ENCODE measurements around the gene C22orf42. TPM values are rescaled to one million over a fixed set of nuclear protein-coding genes. Genes with fewer than 3 reads are reported as not detected.
"Not testable (repeated sequence)": the region's sequence is repeated elsewhere in the genome, so short reads cannot be mapped to it uniquely, and the experiment has no call there.

The C22orf42 gene
- total RNA-seq, 2 experiments from 2014 or later: not detected

DNA sequence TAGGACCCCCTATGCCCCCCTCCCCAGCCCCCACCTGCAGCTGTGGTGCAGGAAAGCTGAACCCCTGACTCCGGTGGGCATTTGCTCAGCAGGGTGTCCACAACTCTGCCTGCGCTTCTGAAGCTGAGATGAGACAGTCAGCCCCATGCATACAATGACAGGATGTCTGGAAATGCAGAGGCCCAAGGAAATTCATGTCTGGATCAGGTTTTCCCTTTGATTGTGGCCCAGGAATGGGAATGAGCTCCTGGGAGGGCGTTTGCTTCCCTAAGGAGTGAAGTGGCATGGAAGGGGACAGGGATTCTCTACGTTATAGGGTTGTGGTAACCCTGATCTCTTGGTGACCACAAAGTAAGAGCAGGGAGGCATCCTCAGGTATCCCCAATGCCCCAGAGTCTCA is 22.2 kb downstream of the C22orf42 start:
- POLR2A ChIA-PET; H3K4me3 Mint-ChIP-seq; H3K36me3 ChIP-seq (ENCODE audit: insufficient read depth, low read length); DNase-seq; H3K27me3 ChIP-seq (ENCODE audit: control insufficient read depth in 1 of 2, insufficient read depth in 2 of 2, low read length in 2 of 2); H3K9me3 Mint-ChIP-seq; H3K4me3 ChIP-seq (ENCODE audit: low read length); H3K27me3 Mint-ChIP-seq; ATAC-seq (ENCODE audit: poor library complexity); H3K36me3 Mint-ChIP-seq (ENCODE audit: low read depth); CTCF ChIA-PET; H3K9me3 ChIP-seq (ENCODE audit: control insufficient read depth in 1 of 2, insufficient read depth in 1 of 2, low read length in 2 of 2): not testable (repeated sequence)
- Mint-ChIP-seq H3K4me1 (ENCODE audit: low read depth) (peaks cover 17% of the 10 kb centered on the region), H3K27ac (peak overlapping the region; percentile 78)
- H3K27ac ChIP-seq (ENCODE audit: low read depth in 1 of 2, low read length in 2 of 2): peak overlapping the region in 1 of 2 donors; percentile 67
- H3K4me1 ChIP-seq (ENCODE audit: insufficient read depth, low read length): peaks cover 31% of the 10 kb centered on the region
- intact Hi-C loops (cut with DNase I, micrococcal nuclease): loop anchor here in 1 of 2 experiments (2.0 kb wide), 2 partner anchors 274 to 336 kb away; no protein-coding TSS in a partner anchor

DNA sequence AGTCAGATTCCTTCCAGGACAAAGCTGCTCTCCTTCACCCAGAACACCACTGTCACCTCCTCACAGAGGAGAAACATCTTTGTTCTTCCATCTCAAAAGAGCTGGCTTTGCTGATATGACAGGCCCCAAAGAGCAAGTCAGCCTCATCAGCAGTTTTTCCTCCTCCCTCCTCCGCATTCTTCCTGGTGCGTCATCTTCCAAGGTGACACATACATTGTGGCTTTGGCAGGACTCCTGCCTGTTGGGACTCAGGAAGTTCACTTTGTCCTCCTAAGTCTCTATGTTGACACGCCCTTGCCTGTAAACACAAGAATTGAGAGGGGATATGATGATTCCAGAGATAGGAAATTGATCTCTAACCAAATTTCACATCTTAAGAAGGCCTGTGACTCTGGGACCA is 23.1 kb downstream of the C22orf42 start:
- H3K27ac ChIP-seq (ENCODE audit: low read depth in 1 of 2, low read length in 2 of 2); ATAC-seq (ENCODE audit: poor library complexity); H3K27me3 ChIP-seq (ENCODE audit: control insufficient read depth in 1 of 2, insufficient read depth in 2 of 2, low read length in 2 of 2); H3K4me3 ChIP-seq (ENCODE audit: low read length); CTCF ChIA-PET; H3K36me3 Mint-ChIP-seq (ENCODE audit: low read depth); DNase-seq; H3K9me3 ChIP-seq (ENCODE audit: control insufficient read depth in 1 of 2, insufficient read depth in 1 of 2, low read length in 2 of 2); H3K27ac Mint-ChIP-seq; POLR2A ChIA-PET; H3K36me3 ChIP-seq (ENCODE audit: insufficient read depth, low read length); H3K27me3 Mint-ChIP-seq; H3K4me3 Mint-ChIP-seq; H3K9me3 Mint-ChIP-seq: not testable (repeated sequence)
- peaks cover 14% of the 10 kb centered on the region for H3K4me1 Mint-ChIP-seq (ENCODE audit: low read depth)
- intact Hi-C loops (cut with DNase I, micrococcal nuclease): loop anchor here in 1 of 2 experiments (2.0 kb wide), 2 partner anchors 275 to 337 kb away; no protein-coding TSS in a partner anchor
- H3K4me1 ChIP-seq (ENCODE audit: insufficient read depth, low read length): peaks cover 25% of the 10 kb centered on the region

DNA sequence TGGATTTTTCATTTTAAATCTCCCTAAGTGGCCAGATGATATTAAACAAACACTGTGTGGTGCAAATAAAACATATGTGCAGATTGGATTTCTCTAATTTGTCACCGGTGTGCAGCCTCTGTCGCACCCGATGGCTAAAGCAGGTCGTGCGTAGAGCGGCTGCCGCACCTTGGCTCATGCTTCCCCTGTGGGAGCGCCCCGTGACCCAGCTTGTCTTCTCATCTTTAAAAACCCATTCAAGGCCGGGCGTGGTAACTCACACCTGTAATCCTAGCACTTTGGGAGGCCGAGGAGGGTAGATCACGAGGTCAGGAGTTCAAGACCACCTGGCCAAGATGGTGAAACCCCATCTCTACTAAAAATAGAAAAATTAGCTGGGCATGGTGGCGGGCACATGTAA is 24.3 kb downstream of the C22orf42 start:
- H3K9me3 Mint-ChIP-seq; DNase-seq; CTCF ChIA-PET; H3K4me3 ChIP-seq (ENCODE audit: low read length); H3K27me3 Mint-ChIP-seq; H3K27ac ChIP-seq (ENCODE audit: low read depth in 1 of 2, low read length in 2 of 2); intact Hi-C loops (cut with DNase I, micrococcal nuclease); H3K4me3 Mint-ChIP-seq; H3K9me3 ChIP-seq (ENCODE audit: control insufficient read depth in 1 of 2, insufficient read depth in 1 of 2, low read length in 2 of 2); H3K27ac Mint-ChIP-seq; H3K36me3 Mint-ChIP-seq (ENCODE audit: low read depth); ATAC-seq (ENCODE audit: poor library complexity); H3K36me3 ChIP-seq (ENCODE audit: insufficient read depth, low read length); H3K27me3 ChIP-seq (ENCODE audit: control insufficient read depth in 1 of 2, insufficient read depth in 2 of 2, low read length in 2 of 2); POLR2A ChIA-PET: not testable (repeated sequence)
- H3K4me1 ChIP-seq (ENCODE audit: insufficient read depth, low read length): peaks cover 21% of the 10 kb centered on the region
- H3K4me1 Mint-ChIP-seq (ENCODE audit: low read depth): peaks cover 14% of the 10 kb centered on the region

DNA sequence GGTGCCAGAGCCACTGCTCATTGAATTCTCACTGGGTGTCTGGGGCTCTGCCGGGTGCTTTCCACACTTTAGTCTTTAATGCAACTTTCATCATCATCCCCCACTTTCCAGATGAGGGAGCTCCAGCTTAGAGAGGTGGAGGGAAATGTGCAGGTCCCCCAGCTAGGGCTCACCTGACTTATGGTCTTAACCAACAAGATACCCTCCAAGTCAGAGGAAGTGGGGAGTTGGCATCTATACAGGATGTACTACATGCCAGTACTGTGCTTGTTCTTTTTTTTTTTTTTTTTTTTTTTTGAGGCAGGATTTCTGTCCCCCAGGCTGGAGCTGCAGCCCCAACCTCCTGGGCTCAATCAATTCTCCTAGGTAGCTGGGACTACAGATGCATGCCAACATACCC is 26.3 kb downstream of the C22orf42 start:
- Histone ChIP-seq H3K9me3 (ENCODE audit: control insufficient read depth in 1 of 2, insufficient read depth in 1 of 2, low read length in 2 of 2) (no peaks in the 10 kb centered on the region), H3K27ac (ENCODE audit: low read depth in 1 of 2, low read length in 2 of 2) (no peak overlapping the region), H3K4me3 (ENCODE audit: low read length) (no peak overlapping the region), H3K27me3 (ENCODE audit: control insufficient read depth in 1 of 2, insufficient read depth in 2 of 2, low read length in 2 of 2) (no peaks in the 10 kb centered on the region), H3K4me1 (ENCODE audit: insufficient read depth, low read length) (peaks cover 20% of the 10 kb centered on the region), H3K36me3 (ENCODE audit: insufficient read depth, low read length) (no peaks in the 10 kb centered on the region)
- Mint-ChIP-seq H3K36me3 (ENCODE audit: low read depth) (no peaks in the 10 kb centered on the region), H3K27ac (no peak overlapping the region), H3K9me3 (no peaks in the 10 kb centered on the region), H3K4me3 (no peak overlapping the region), H3K4me1 (ENCODE audit: low read depth) (peaks cover 8% of the 10 kb centered on the region), H3K27me3 (no peaks in the 10 kb centered on the region)
- DNase-seq (peak in 1 of 14 experiments; percentile 33), ATAC-seq (ENCODE audit: poor library complexity) (no peak)
- CTCF ChIA-PET: interaction anchor here (0.6 kb wide), 1 partner anchor 1506 kb away, joined by 3 read pairs; no protein-coding TSS in a partner anchor
- TF ChIP-seq, protein P1, sequence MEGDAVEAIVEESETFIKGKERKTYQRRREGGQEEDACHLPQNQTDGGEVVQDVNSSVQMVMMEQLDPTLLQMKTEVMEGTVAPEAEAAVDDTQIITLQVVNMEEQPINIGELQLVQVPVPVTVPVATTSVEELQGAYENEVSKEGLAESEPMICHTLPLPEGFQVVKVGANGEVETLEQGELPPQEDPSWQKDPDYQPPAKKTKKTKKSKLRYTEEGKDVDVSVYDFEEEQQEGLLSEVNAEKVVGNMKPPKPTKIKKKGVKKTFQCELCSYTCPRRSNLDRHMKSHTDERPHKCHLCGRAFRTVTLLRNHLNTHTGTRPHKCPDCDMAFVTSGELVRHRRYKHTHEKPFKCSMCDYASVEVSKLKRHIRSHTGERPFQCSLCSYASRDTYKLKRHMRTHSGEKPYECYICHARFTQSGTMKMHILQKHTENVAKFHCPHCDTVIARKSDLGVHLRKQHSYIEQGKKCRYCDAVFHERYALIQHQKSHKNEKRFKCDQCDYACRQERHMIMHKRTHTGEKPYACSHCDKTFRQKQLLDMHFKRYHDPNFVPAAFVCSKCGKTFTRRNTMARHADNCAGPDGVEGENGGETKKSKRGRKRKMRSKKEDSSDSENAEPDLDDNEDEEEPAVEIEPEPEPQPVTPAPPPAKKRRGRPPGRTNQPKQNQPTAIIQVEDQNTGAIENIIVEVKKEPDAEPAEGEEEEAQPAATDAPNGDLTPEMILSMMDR (IDR thresholded peaks at IDR 0.05): no peak
- POLR2A ChIA-PET: no interaction called here
- intact Hi-C loops (cut with DNase I, micrococcal nuclease): no loop called here

All from CD4-positive, alpha-beta T cell (primary cell).